GM18526 (cell line): ENCODE measurements around the gene TMEM229B.

Experiments
- POLR2A ChIP-seq: IDR thresholded peaks from 3 replicates; pipeline ENCODE4 v1.6.1; 2011; ENCODE audit not compliant: insufficient read length; ENCODE audit errors: extremely low read depth

Gene TMEM229B

GRCh38 chr14:67482231-67483164 is 6.0 kb downstream of the TMEM229B start:
- no peak for TF ChIP-seq POLR2A

- no peak for TF ChIP-seq POLR2A
Measured at GRCh38 chr14:67480011-67480410, 8.5 kb downstream of the TMEM229B start.

DNA sequence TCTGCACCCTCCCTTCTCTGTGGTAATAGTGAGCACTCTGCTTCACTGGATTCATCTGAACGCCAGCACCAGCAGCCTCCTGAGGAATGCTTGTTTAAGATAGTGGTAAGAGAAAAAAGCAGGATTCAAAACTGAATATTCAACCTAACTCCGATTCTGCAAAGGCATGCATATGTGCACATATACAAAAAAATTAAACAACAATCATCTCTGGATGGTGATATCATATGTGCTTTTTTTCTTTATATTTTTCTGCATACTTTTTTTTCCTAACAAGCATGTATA is 9.8 kb downstream of the TMEM229B start:
- TF ChIP-seq POLR2A: no peak

- TF ChIP-seq POLR2A: no peak
Measured at GRCh38 chr14:67477926-67478799, 10.4 kb downstream of the TMEM229B start.

DNA sequence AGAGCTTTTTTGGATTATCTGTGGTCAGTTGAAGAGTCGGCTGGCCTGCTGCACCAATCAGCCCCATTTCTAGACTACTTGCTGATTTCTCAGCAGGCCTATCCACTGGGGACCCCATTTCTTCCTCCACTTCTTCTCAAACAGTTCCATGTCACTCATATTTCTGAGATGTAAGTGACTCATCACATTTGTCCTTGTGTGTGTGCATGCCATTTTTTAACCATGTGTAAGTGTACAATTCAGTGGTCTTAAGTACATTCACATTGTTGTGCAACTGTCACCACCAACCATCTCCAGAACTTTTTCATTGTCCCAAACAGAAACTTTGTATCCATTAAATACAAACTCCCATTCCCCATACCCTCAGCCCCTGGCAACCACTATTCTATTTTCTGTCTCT is 14.2 kb downstream of the TMEM229B start:
- no peak for TF ChIP-seq POLR2A

- TF ChIP-seq POLR2A: no peak
Measured at GRCh38 chr14:67473290-67474082, 15.0 kb downstream of the TMEM229B start.

- no peak for TF ChIP-seq POLR2A
Measured at GRCh38 chr14:67472726-67473125, 15.8 kb downstream of the TMEM229B start.

DNA sequence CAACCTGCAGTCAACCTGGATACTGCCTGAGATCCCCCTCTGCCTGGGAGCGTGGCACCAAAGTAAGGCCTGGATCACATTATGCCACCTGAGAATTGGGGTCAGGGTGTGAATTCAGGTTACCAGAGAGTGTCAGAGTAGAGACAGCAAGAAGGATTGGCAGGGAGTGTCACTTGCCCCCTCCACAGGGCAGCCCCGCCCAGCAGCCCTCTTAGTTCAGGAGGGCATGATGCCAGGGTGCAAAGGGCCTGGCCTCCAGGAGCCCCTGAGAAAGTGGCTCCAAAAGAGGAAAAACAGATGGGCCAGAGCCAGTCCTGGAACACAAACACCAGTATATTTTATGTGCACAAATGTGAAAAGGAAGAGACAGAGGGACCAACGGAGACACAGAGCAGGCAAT is 18.6 kb downstream of the TMEM229B start:
- TF ChIP-seq POLR2A: no peak

DNA sequence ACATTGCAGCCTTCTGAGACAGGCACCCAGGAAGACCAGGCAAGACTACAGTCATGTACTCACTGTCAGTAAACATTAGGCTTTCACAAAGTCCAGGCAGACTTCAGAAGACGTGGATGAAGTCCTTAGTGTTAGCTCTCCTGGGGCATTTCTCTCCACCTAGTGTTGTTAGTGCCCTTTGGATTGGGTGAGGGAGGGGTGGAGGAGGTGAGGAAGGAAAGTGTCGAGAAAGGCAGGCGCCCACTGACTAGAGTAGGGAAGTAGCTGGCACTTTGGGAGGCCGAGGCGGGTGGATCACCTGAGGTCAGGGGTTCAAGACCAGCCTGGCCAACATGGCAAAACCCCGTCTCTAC is 20.2 kb downstream of the TMEM229B start:
- TF ChIP-seq POLR2A: no peak

DNA sequence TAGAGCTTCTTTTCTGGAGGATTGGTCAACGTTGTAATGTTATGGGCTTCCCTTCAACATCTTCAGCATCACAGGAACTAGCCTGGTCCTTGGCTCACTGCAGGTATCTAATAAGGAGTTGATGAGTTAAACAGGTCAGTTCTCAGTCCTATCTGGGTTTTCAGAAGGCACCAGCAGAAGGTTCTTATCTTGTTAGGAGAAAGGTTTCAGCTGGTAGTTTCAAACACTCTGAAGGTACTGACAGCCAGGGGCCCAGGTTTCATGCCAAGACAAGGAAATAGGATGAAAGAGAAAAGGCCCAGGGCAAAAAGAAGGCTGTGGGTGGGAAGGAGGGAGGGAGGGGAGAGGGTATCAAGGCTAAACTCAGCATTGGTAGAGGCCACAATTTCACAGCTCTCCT is 21.4 kb downstream of the TMEM229B start:
- no peak for TF ChIP-seq POLR2A

GRCh38 chr14:67464879-67465278 is 23.6 kb downstream of the TMEM229B start:
- no peak for TF ChIP-seq POLR2A

DNA sequence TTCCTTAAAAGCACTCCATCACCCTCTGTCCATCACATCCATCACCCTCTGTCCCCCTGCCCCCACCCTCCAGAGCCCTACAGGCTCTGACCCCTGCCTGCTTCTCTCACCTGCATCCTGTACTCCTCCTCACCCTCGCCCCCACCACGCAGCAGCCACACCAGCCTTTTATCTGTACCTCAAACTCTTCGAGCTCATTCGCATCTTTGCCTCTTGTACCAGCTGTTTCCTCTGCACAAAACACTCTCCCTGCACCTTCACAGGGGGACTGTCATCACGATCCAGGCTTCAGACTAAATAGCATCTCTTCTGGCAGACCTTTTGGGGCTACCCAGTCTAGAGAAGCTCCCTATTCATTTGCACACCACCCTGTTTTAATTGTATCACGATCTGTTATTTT is 24.1 kb downstream of the TMEM229B start:
- TF ChIP-seq POLR2A: no peak

GRCh38 chr14:67463900-67464299 is 24.6 kb downstream of the TMEM229B start:
- TF ChIP-seq POLR2A: no peak

GRCh38 chr14:67461996-67462395 is 26.5 kb downstream of the TMEM229B start:
- TF ChIP-seq POLR2A: no peak

GRCh38 chr14:67461341-67461985 is 27.1 kb downstream of the TMEM229B start:
- TF ChIP-seq POLR2A: no peak
